HEK293 (cell line): ENCODE data around the gene SPEF1.

ENCODE experiments used
- CTCF ChIA-PET: fragments of 350-600 bp; formaldehyde crosslinking; extraction: SDS; loops from one replicate; lab custom pipeline; 2021; ENCODE audit warnings: antibody characterized with exemption; lab: Yijun Ruan, JAX
- POLR2A ChIA-PET: fragments of 300-600 bp; formaldehyde crosslinking; extraction: SDS; loops from one replicate; lab custom pipeline; 2020; ENCODE audit warnings: antibody characterized with exemption, inconsistent platforms; lab: Yijun Ruan, JAX
- H3K27ac ChIP-seq: fragments of 200-500 bp; sonication (Bioruptor generic); 2 replicates; pipeline ENCODE4 v1.5.1; 2014; ENCODE audit warnings: low read depth, low read length, control low read depth, inconsistent platforms; ENCODE audit errors: extremely low read depth
- H3K36me3 ChIP-seq, 2 experiments: fragments of 200-500 bp in 1 of 2; sonication (Bioruptor generic) in 1 of 2; 1 replicate in 1 of 2; 2 replicates in 1 of 2; pipeline ENCODE4 v1.5.1; 2014 to 2017; ENCODE audit warnings: inconsistent platforms in 2 of 2, low read length in 2 of 2; ENCODE audit not compliant: control insufficient read depth in 2 of 2, insufficient read depth in 1 of 2
- H3K4me1 ChIP-seq: fragments of 200-500 bp; sonication (Bioruptor generic); 2 replicates; pipeline ENCODE4 v1.5.1; 2014; ENCODE audit warnings: mild to moderate bottlenecking, low read length, inconsistent platforms; ENCODE audit not compliant: control insufficient read depth, insufficient read depth
- H3K4me3 ChIP-seq: 2 replicates; pipeline ENCODE4 v1.5.1; 2011; ENCODE audit warnings: low read depth, mild to moderate bottlenecking, control low read depth, low read length, moderate library complexity
- H3K9me3 ChIP-seq: fragments of 200-500 bp; sonication (Bioruptor generic); 2 replicates; pipeline ENCODE4 v1.5.1; 2014; ENCODE audit warnings: low read depth, low read length, inconsistent platforms; ENCODE audit not compliant: control insufficient read depth, insufficient read depth
- BCL11B ChIP-seq: fragments of 450-650 bp; formaldehyde crosslinking; IDR thresholded peaks from 2 replicates; pipeline ENCODE4 v1.5.1; 2016; ENCODE audit warnings: low read depth, missing biosample characterization, missing genetic modification characterization
- EGR2 ChIP-seq: fragments of 450-650 bp; formaldehyde crosslinking; IDR thresholded peaks from 2 replicates; pipeline ENCODE4 v1.5.1; 2016; ENCODE audit warnings: low read depth, missing biosample characterization, missing genetic modification characterization
- FEZF1 ChIP-seq: fragments of 450-650 bp; formaldehyde crosslinking; IDR thresholded peaks from 2 replicates; pipeline ENCODE4 v1.5.1; 2016; ENCODE audit warnings: missing biosample characterization, missing genetic modification characterization
- GLIS1 ChIP-seq: fragments of 450-650 bp; formaldehyde crosslinking; IDR thresholded peaks from 2 replicates; pipeline ENCODE4 v1.5.1; 2016; ENCODE audit warnings: missing biosample characterization, missing genetic modification characterization
- KLF16 ChIP-seq: fragments of 450-650 bp; formaldehyde crosslinking; IDR thresholded peaks from 2 replicates; pipeline ENCODE4 v1.5.1; 2017; ENCODE audit warnings: missing biosample characterization, missing genetic modification characterization
- REPIN1 ChIP-seq: fragments of 450-650 bp; formaldehyde crosslinking; IDR thresholded peaks from 2 replicates; pipeline ENCODE4 v1.5.1; 2017; ENCODE audit warnings: missing biosample characterization, missing genetic modification characterization, low read depth
- SP2 ChIP-seq: fragments of 450-650 bp; formaldehyde crosslinking; IDR thresholded peaks from 2 replicates; pipeline ENCODE4 v1.5.1; 2016; ENCODE audit warnings: missing biosample characterization, missing genetic modification characterization
- TCF7L2 ChIP-seq: IDR thresholded peaks from 2 replicates; pipeline ENCODE4 v1.6.1; 2011; ENCODE audit warnings: low read depth, mild to moderate bottlenecking, inconsistent platforms, low read length, moderate library complexity, borderline replicate concordance
- ZBTB1 ChIP-seq: fragments of 450-650 bp; formaldehyde crosslinking; IDR thresholded peaks from 2 replicates; pipeline ENCODE4 v1.5.1; 2016; ENCODE audit warnings: missing biosample characterization, missing genetic modification characterization
- ZBTB21 ChIP-seq: fragments of 450-650 bp; formaldehyde crosslinking; IDR thresholded peaks from 2 replicates; pipeline ENCODE4 v1.5.1; 2017; ENCODE audit warnings: missing biosample characterization, missing genetic modification characterization
- ZEB2 ChIP-seq: fragments of 450-650 bp; formaldehyde crosslinking; IDR thresholded peaks from 2 replicates; pipeline ENCODE4 v1.5.1; 2016; ENCODE audit warnings: missing biosample characterization, missing genetic modification characterization
- ZFHX2 ChIP-seq: fragments of 450-650 bp; formaldehyde crosslinking; conservative IDR thresholded peaks from 2 replicates; pipeline ENCODE4 v1.5.1; 2016; ENCODE audit warnings: missing biosample characterization, missing genetic modification characterization
- ZIC2 ChIP-seq: fragments of 450-650 bp; formaldehyde crosslinking; IDR thresholded peaks from 2 replicates; pipeline ENCODE4 v1.5.1; 2016; ENCODE audit warnings: missing biosample characterization, missing genetic modification characterization
- ZNF121 ChIP-seq: fragments of 450-650 bp; formaldehyde crosslinking; IDR thresholded peaks from 2 replicates; pipeline ENCODE4 v1.5.1; 2016; ENCODE audit warnings: missing biosample characterization, missing genetic modification characterization
- ZNF140 ChIP-seq: fragments of 450-650 bp; formaldehyde crosslinking; IDR thresholded peaks from 2 replicates; pipeline ENCODE4 v1.5.1; 2016; ENCODE audit warnings: missing biosample characterization, missing genetic modification characterization
- ZNF16 ChIP-seq: fragments of 450-650 bp; formaldehyde crosslinking; IDR thresholded peaks from 2 replicates; pipeline ENCODE4 v1.5.1; 2016; ENCODE audit warnings: low read depth, missing biosample characterization, missing genetic modification characterization
- ZNF211 ChIP-seq: fragments of 450-650 bp; formaldehyde crosslinking; IDR thresholded peaks from 2 replicates; pipeline ENCODE4 v1.5.1; 2016; ENCODE audit warnings: low read depth, missing biosample characterization, missing genetic modification characterization
- ZNF239 ChIP-seq: fragments of 450-650 bp; formaldehyde crosslinking; IDR thresholded peaks from 2 replicates; pipeline ENCODE4 v1.5.1; 2016; ENCODE audit warnings: missing biosample characterization, missing genetic modification characterization
- ZNF302 ChIP-seq: fragments of 450-650 bp; formaldehyde crosslinking; IDR thresholded peaks from 2 replicates; pipeline ENCODE4 v1.5.1; 2016; ENCODE audit warnings: missing biosample characterization, missing genetic modification characterization, low read depth
- ZNF416 ChIP-seq: fragments of 450-650 bp; formaldehyde crosslinking; IDR thresholded peaks from 2 replicates; pipeline ENCODE4 v1.5.1; 2016; ENCODE audit warnings: missing biosample characterization, missing genetic modification characterization
- ZNF610 ChIP-seq: fragments of 450-650 bp; formaldehyde crosslinking; IDR thresholded peaks from 2 replicates; pipeline ENCODE4 v1.5.1; 2016; ENCODE audit warnings: missing biosample characterization, missing genetic modification characterization, borderline replicate concordance
- ZNF670 ChIP-seq: fragments of 450-650 bp; formaldehyde crosslinking; IDR thresholded peaks from 2 replicates; pipeline ENCODE4 v1.5.1; 2016; ENCODE audit warnings: missing biosample characterization, missing genetic modification characterization, low read depth
- ZNF707 ChIP-seq: fragments of 450-650 bp; formaldehyde crosslinking; IDR thresholded peaks from 2 replicates; pipeline ENCODE4 v1.5.1; 2016; ENCODE audit warnings: missing biosample characterization, missing genetic modification characterization
- ZNF76 ChIP-seq: fragments of 450-650 bp; formaldehyde crosslinking; IDR thresholded peaks from 2 replicates; pipeline ENCODE4; 2016; ENCODE audit warnings: low read depth, missing biosample characterization, missing genetic modification characterization, borderline replicate concordance
- ZNF777 ChIP-seq: fragments of 450-650 bp; formaldehyde crosslinking; IDR thresholded peaks from 2 replicates; pipeline ENCODE4 v1.5.1; 2017; ENCODE audit warnings: missing biosample characterization, missing genetic modification characterization, borderline replicate concordance
- TF ChIP-seq, protein P1 (sequence below): fragments of 450-650 bp; formaldehyde crosslinking; conservative IDR thresholded peaks from 2 replicates; pipeline ENCODE4 v1.5.1; 2016; ENCODE audit warnings: low read depth, missing biosample characterization, missing genetic modification characterization
- TF ChIP-seq, protein P2 (sequence below): fragments of 450-650 bp; formaldehyde crosslinking; IDR thresholded peaks from 2 replicates; pipeline ENCODE4 v1.5.1; 2017; ENCODE audit warnings: missing biosample characterization, missing genetic modification characterization

Gene SPEF1

DNA sequence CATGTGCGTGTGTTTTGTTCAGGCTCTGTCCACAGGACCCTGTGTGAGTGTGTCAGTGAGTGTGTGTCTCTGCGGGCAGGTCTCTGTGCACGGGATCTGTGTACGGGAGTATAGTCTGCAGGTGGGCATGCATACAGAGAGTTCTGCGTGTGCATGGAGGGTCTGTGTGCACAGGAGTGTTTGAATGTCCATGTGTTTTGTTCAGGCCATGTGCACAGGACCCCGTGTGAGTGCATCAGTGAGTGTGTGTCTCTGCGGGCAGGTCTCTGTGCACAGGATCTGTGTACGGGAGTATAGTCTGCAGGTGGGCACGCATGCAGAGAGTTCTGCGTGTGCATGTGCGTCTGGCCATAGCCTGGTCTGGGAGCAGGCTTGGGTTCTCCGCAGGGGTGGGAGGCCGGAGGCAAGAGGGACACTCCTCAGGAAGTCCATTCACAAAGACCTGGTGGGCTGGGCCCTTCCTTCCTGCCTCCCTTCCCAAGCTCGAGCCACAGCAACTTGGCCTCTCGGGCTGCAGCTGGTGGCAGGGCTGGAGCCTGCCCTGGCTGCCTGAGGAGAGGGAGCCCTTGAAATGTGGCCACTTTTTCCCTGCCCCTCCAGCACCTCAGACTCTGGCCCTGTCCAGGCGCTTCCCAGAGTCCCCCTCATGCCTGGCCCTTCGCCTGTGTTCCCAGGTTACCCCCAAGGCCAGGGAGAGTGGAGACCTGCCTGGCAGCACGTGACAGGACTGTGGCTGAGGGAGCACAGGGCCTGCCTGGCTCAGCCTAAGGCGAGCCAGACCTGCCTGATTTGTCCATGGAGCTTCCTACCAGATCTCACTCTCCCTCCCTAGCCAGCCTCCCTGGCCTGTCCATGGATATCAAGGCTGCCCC, 42.0 kb downstream of the SPEF1 start (continued):
- TF ChIP-seq, protein P1, sequence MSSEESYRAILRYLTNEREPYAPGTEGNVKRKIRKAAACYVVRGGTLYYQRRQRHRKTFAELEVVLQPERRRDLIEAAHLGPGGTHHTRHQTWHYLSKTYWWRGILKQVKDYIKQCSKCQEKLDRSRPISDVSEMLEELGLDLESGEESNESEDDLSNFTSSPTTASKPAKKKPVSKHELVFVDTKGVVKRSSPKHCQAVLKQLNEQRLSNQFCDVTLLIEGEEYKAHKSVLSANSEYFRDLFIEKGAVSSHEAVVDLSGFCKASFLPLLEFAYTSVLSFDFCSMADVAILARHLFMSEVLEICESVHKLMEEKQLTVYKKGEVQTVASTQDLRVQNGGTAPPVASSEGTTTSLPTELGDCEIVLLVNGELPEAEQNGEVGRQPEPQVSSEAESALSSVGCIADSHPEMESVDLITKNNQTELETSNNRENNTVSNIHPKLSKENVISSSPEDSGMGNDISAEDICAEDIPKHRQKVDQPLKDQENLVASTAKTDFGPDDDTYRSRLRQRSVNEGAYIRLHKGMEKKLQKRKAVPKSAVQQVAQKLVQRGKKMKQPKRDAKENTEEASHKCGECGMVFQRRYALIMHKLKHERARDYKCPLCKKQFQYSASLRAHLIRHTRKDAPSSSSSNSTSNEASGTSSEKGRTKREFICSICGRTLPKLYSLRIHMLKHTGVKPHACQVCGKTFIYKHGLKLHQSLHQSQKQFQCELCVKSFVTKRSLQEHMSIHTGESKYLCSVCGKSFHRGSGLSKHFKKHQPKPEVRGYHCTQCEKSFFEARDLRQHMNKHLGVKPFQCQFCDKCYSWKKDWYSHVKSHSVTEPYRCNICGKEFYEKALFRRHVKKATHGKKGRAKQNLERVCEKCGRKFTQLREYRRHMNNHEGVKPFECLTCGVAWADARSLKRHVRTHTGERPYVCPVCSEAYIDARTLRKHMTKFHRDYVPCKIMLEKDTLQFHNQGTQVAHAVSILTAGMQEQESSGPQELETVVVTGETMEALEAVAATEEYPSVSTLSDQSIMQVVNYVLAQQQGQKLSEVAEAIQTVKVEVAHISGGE (tag by site-specific recombination): no peak
- TF ChIP-seq BCL11B (tag by site-specific recombination): no peak

DNA sequence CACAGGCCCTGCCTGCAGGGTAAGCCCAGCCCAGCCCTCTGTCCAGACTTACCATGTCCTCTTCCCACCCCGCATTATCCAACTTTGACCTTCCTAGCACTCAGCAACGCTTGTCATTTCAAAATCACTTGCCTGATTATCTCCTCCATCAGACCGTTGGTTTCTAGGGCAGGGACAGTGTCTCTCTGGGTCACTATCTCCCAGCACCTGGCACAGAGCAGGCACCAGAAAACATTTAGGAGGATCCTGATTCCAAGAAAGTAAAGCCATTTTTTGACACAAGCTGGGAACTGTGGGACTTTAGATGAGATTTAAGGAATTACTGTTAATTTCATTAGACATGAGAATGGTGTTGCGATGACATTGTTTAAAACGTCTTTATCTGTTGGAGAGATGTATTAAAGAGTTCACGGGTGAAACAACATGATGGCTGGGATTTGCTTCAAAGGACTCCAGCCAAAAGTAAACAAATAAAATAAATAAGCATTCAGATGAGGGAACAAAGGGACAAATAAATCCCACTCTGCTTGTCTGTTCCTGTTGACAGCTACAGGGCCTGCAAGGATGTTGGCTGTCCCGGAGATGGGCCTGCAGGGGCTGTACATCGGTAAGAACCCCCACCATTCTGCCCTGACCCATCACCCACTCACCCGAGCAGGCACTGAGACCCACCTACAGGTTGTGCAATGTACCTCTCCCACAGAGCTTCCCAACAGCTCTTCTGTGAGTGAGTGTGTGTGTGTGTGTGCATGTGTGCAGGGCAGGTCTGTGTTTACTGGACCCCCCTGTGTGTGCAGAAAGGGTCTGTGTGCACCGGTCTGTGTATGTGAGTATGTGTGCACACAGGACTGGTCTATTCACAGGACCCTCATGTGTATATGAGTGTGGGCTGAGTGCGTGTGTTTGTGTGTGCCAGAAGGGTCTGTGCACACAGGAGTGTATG, 42.9 kb downstream of the SPEF1 start:
- CTCF ChIA-PET: interaction anchor here (0.7 to 4.9 kb wide), 4 partner anchors 9 to 334 kb away, joined by 3 to 23 read pairs (median 10); no protein-coding TSS in a partner anchor
- H3K9me3 ChIP-seq: no peaks in the 10 kb centered on the region
- no peak overlapping the region for H3K4me3 ChIP-seq
- POLR2A ChIA-PET: interaction anchor here (1.2 kb wide), 1 partner anchor 29 kb away, joined by 3 read pairs; the partner anchor contains the start of gene ADISSP
- H3K27ac ChIP-seq: no peak overlapping the region
- no peaks in the 10 kb centered on the region for H3K36me3 ChIP-seq
- H3K4me1 ChIP-seq: peaks cover 10% of the 10 kb centered on the region; the same call in 1 of the 2 replicates
- TF ChIP-seq REPIN1 (no peak), ZBTB21 (tag by site-specific recombination) (no peak), FEZF1 (tag by site-specific recombination) (no peak), ZNF777 (tag by site-specific recombination) (no peak), ZNF670 (tag by site-specific recombination) (no peak), ZNF707 (no peak), GLIS1 (tag by site-specific recombination) (peak; percentile 88), ZNF416 (tag by site-specific recombination) (no peak), ZNF140 (tag by site-specific recombination) (no peak), SP2 (no peak), ZEB2 (no peak), ZNF121 (tag by site-specific recombination) (no peak), ZNF239 (tag by site-specific recombination) (no peak), ZNF76 (tag by site-specific recombination) (no peak), ZNF16 (tag by site-specific recombination) (no peak), ZNF610 (tag by site-specific recombination) (no peak), TCF7L2 (peak; percentile 35; the same call in 1 of the 2 replicates), KLF16 (tag by site-specific recombination) (no peak), ZFHX2 (tag by site-specific recombination) (peak; percentile 83), ZBTB1 (tag by site-specific recombination) (no peak), ZNF302 (tag by site-specific recombination) (no peak), ZIC2 (peak; percentile 78), EGR2 (tag by site-specific recombination) (peak; percentile 87), ZNF211 (tag by site-specific recombination) (no peak)
- TF ChIP-seq, protein P1 (tag by site-specific recombination): no peak
- TF ChIP-seq, protein P2, sequence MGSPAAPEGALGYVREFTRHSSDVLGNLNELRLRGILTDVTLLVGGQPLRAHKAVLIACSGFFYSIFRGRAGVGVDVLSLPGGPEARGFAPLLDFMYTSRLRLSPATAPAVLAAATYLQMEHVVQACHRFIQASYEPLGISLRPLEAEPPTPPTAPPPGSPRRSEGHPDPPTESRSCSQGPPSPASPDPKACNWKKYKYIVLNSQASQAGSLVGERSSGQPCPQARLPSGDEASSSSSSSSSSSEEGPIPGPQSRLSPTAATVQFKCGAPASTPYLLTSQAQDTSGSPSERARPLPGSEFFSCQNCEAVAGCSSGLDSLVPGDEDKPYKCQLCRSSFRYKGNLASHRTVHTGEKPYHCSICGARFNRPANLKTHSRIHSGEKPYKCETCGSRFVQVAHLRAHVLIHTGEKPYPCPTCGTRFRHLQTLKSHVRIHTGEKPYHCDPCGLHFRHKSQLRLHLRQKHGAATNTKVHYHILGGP: no peak
